CD4-positive, alpha-beta T cell treated with Interleukin-21 for 1 hour (primary cell): ENCODE data around the gene TENT5C.

ENCODE experiments used
- DNase-seq: peaks from one replicate; pipeline ENCODE4 v3.0.0-alpha.2; 2020

Gene TENT5C

DNA sequence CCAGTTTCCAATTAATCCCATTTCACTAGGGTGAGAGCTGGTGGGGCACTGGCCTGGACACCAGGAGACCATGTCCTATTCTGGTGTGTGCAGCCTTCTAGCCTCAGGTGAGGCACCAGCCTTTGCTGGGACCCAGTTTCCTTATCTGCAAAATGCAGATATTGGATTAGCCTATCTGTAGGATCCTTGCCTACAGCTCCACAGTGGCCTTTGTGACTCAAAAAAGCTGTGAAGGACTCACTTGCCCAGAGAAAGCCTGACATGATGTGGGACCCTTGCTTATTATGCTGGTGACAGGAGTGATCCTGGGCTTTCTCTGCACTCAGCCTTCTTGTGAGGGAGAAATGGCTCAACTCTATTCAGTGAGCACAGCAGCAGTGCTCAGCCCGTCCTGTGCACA is 32.3 kb downstream of the TENT5C start:
- DNase-seq, result no peak

GRCh38 chr1:117638759-117639158 is 32.9 kb downstream of the TENT5C start:
- DNase-seq, result no peak

DNA sequence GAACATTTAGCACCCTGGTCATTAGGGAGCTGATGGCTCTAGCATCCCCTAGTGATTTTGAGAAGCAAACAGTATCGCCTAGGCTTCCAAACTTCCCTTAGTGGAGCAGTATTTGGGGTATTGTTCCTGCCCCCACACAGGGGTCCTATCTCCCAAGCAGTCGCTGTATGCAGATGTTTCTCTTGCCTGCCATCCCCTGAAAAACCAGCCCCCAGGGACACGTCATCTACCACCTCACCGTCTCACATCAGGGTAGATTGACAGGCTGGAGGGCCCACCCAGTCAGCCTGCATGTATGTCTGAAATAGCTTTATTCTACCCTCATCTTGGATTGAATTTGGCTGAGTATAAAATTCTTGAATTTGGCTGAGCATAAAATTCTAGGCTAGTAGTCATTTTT is 33.9 kb downstream of the TENT5C start:
- DNase-seq, result no peak

DNA sequence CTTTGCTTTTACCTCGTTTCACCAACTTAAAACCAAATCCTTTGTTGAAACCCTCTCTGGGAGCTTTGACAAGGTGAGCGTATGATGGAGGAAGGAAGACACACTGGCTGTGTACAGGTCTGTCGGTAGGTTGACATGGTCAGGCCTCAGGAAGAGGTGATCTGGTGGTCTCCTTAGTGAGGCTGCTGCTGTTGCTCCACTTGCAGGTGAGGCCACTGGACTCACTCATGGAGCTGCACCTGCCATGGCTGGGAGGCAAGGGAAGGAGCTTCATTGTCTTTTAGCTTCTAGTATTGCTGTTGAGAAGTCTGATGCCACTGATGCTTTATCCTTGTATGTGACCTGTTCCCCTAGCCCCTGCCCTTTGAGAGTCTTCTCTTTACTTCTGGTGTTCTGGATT is 35.7 kb downstream of the TENT5C start:
- no peak for DNase-seq

- no peak for DNase-seq
Measured at GRCh38 chr1:117642963-117643362, 37.1 kb downstream of the TENT5C start.

GRCh38 chr1:117643601-117644000 is 37.8 kb downstream of the TENT5C start:
- no peak for DNase-seq

DNA sequence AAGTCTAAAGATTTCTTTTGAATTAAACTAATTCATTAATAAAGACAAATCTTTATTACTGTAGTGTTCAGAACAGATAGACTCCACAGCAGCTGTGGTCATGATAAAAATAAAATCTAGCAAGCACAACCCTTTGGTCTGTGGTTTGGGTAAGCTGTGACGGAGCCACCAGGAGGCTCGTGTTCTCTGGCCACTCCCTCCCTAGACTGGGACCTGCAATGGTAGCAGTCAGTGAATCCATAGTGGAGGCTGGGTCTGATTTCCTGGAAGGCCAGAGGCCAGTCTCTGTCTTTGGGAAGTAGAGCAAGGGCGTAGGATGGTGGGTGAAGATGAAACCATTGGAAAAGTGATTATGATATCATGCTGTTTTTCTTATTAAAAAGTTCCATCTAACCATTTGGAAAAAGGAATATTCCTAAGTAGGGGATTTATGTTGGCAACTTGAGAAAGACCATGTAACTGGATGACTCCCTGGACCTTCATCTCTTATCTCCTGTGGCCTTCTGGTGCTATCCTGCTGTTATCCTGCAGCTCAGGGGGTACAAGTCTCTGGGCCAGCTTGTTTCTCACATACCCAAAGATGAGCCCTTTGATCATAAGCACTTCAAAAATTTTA is 39.0 kb downstream of the TENT5C start:
- DNase-seq, result peak; percentile 50

- no peak for DNase-seq
Measured at GRCh38 chr1:117645343-117645742, 39.5 kb downstream of the TENT5C start.

- DNase-seq, result no peak
Measured at GRCh38 chr1:117646007-117646811, 40.4 kb downstream of the TENT5C start.

DNA sequence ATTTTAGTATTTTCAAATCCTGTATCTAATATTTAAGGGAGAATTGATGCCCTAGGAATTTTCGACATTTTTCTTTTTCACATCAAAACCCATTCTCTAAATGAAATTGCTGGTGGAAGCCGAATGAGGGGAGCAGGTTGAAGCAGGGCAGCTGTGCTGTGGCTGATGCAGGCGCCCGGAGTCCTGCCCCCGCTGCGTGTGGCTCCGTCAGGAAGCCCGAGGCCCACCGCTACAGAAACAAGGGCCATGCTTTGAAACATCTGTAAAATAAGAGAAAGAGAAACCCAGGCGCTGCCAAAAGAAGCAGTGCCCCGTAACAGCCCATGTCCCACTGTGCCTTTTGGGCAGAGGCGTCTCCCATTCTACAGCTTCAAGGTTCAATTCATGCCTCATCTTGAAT is 41.1 kb downstream of the TENT5C start:
- no peak for DNase-seq

DNA sequence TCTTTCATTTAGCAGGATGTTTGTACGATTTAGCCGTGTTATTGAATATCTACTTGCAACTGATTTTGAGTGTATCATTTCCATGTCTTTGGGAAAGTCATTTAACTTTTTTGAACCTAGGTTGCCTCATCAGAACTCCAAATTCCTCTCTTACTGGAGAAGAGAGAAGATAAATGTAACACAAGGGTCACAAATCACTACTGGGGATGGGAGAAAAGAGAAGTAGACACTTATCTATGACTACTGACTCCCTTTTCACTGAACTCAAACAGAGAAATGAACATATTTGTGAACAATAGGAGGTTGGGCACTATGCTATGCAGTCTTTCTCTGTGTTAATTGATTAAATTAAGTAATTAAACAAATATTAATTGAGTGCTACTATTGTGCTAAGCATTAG is 42.2 kb downstream of the TENT5C start:
- no peak for DNase-seq

GRCh38 chr1:117650840-117651568 is 45.2 kb downstream of the TENT5C start:
- DNase-seq, result no peak

- no peak for DNase-seq
Measured at GRCh38 chr1:117651616-117652015, 45.8 kb downstream of the TENT5C start.

DNA sequence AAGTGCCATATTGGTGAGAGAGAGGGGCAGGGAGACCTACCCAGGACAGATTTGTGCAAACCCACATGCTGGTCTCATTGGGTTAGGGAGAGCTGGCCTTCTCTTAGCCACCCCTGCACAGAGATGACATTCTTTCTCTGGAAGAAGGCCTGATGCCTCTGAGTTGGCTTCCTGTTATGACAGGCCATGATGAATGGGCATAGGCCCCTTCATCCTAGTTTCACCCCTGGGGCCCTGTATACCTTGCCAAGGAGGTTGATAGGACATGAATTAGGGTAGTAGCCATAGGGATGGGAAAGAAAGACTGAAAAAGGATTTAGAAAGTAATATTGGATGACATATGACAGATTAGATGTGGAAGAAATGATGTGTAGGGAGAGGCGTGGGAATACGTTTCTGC is 46.6 kb downstream of the TENT5C start:
- DNase-seq, result no peak

- no peak for DNase-seq
Measured at GRCh38 chr1:117653195-117653594, 47.3 kb downstream of the TENT5C start.

DNA sequence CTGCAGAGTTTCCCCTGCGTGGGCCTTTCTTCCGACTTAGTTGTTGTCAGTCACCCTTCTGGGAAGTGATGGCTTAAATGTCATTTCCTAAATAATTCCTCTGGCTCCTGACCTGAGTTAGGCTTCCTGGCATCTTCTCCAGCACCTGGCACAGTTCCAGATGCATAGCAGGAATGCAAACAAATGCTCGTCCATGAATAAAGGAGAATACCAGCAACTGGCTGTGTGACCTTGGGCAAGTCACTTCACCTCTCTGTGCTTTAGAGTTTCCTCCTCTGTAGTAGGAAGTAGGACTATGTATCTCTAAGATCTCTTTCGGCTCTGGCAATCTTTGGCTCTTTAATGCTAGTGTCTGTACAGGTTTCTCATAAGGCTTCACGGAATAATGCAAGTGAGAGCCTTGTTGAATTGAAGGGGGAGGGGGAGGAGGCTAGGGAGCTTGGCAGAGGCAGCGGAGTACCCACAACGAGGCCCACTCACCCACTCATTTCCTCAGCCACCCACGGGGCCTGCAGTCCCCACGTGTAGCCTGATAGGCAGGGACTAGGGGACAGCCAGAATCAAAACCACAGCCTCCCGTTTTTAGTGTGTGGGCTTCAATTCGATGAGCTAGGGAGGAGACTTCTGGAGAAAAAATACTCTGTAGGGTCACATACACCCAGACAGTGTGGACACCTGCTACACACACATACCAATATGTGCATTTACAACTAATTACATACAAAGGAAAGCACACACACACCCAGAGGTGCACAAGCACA is 48.1 kb downstream of the TENT5C start:
- no peak for DNase-seq

- peak; percentile 53 for DNase-seq
Measured at GRCh38 chr1:117654493-117655219, 48.8 kb downstream of the TENT5C start.

- DNase-seq, result no peak
Measured at GRCh38 chr1:117655220-117655577, 49.4 kb downstream of the TENT5C start.

DNA sequence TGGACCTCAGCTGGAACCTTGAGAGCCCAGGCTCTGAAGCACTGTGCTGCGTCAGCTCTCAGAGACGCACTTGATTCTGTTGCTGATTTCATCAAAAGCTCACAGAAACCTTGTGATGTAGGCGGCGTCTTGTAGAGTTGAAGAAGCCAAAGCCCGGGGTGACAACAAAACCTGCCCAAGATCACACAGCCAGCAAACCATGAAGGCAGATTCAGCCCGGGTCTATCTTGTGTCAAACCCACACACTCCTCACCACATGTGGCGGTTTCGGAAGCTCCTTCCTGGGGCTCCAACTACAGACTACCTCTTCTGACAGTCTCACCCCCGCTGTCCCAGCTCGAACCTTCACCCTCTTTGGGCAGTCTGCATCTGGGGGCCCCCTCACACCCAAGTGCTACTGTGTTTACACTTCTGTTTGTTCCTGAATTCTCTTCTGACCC is 50.4 kb downstream of the TENT5C start:
- peak; percentile 86 for DNase-seq

DNA sequence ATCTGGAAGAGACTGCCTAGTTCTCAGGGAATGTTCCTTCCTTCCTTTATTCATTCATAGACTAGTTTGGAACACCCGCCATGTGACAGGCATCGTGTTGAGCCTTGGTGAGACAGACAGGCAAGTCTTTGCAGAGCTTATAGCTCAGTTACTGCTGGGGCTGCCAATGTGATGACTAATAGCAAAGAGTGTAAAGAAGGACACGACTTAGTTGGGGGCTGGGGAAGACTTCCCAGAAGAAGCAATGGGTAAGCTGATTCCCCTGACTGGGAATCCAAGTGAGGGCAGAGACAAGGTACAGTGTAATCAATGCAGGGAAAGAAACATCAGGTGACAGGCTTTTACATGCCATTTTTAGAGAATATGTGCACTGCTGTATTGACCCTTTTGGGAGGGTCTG is 51.2 kb downstream of the TENT5C start:
- peak; percentile 37 for DNase-seq

- no peak for DNase-seq
Measured at GRCh38 chr1:117657949-117658660, 52.3 kb downstream of the TENT5C start.

DNA sequence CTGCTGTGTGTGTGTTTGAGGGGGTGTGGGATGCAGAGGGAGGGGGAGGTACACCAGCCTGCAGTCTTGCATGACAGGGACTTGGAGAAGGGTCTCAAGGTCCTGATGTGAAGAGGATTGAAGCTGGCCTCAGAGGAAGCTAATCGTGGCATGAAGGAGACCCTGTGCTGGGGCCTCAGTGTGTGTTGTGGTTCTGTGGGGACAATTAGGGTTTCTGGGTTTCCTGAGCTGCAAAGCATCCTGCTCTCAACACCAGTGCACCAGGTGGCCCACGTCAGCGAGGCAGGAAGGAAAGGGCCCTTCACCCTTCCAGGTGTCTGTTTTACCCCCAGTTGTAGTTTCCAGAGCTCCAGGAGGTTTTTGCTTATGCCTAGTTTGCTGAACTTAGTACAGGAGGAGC is 52.8 kb downstream of the TENT5C start:
- peak; percentile 80 for DNase-seq
